NCI-H1417 treated with DMSO at 0.1 percent for 48 hours (cell line): ENCODE data around the gene TANC1.

Experiments
- DNase-seq: peaks from one replicate; lab custom pipeline; 2025; lab: John Stamatoyannopoulos, UW

The TANC1 gene

DNA sequence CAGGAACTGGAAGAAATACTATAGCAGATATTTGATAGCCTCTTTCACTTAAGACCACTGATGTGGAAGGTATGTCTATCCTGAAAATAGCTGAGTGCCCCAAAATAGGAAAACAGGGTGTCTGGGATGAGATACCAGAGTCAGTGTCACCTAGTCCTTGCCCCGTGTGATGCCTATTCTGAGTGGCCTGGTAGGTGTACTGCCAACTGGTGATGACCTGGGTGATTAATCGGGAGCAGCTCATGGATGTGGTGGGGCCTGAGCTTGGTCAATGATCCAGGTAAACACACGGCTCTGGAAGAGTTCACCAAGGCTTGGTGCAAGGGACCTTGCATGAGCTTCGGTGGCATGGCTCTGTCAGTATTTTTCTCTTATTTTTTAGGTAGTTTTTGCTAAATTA, 95.2 kb downstream of the TANC1 start:
- DNase-seq: no peak

DNA sequence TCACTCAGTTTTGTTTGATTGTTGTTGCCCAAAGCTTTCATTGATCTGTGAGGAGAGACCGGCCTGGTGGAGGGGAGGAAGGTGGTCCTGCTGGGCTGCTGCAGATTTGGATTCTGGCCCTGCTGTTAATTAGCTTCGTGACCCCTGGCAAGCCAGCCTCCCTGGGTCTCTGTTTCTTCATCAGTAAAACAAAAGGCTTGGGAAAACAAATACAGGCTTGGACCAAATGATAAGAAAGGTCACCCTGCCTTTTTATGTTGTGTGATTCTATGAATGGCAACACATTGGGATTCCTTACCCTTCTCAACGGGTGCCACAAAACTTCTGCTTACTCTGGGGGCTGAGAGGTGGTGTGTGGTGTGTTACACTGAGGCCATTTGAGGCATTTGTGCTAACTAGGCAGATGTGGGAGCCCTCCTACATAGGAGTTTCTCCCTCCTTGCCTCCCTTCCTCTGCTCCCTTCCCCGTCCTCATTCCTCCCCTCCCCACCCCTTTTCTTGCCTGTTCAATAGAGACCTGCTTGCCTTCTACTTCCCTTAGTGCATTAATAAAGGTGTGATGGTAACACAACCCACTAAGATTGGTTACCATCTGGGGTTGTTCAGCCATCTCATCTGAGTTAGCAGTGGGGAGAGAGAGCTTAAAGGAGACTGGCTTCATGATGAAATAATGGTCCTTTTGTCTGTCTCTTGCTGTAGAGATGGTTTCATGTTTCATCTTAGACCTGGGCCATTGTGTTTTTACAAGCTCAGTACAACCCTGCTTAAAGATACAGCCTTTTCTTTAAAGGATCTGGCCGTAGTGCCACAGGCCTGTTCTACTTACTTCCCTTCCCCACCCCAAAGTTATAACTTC, 96.2 kb downstream of the TANC1 start:
- DNase-seq: no peak

DNA sequence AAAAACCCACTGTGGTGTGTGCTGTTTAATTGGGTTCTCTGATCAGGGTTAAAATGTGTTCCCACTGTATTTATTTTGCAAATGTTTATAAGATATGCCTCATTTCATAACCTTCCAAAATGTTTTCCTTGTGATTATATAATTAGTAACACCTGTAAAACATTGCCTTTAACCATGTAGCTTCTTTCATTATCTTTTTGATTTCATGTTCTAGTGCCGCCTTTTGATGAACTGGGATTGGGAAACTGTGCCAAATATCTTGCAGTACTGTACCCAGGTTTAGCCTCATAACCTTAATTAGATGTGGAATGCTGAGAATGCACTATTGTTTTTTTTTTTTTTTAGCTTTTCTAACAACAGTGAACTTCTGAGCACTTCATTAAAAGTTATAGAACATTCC, 96.9 kb downstream of the TANC1 start:
- no peak for DNase-seq

DNA sequence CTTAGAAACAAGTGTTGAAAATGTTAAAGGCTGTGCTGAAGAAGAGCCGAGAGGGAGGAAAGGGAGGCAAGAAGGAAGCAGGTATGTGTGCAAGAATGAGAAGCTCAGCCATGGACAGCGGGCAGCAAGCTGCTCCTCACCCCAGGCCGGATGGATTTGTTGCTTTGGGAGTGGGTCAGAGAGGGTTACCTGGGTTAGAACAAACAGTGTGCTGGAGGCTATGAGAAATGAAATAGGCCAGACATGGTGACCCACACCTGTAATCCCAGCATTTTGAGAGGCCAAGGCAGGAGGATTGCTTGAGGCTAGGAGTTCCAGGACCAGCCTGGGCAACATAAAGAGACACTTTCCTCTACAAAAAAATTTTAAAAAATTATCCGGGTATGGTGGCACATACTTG, 97.5 kb downstream of the TANC1 start:
- DNase-seq: no peak

DNA sequence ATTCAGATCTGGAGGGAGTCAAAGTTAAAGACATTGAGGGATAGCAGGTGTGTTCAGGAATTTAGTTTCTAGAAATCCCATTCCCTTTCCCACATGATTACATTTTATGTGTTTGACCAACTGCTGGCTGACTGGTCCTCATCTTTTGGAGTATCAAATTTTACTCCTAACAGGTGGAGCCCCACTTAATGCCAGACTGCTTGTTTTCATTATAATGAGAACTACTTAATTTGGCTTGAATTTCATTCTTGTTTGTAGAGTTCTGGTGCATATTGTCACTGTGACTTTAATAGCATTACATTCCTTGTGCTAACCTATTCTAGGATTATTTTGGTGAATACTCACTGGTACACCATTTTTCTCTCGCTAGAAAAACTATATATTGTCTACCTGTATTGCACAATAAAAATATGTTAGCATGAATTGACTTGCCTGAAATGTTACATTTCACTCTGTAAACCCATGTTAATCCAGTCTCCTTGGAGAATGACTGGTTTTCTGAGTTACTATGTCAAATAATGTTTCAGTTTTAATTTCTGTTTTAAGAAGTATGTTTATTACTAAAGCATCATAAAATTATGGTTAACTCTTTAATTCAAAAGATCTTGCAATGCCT, 98.2 kb downstream of the TANC1 start:
- no peak for DNase-seq

DNA sequence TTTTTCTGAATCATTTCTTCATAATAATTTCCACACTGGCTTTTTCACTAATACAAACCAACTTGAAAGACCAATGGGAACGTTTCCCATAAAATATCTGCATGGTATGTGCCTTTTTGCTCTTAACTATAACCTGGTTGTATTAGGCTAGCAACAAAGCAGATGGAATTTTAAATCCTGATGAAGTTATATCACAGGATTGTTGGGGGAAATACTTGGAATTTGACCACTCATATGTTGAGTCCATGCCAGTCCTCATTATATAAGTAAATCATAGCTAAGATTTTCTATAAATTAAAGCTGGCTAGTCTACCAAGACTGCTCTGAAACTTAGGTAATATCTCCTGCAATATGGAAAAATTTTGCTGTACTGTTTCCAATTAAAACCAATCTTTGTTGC, 99.5 kb downstream of the TANC1 start:
- no peak for DNase-seq

DNA sequence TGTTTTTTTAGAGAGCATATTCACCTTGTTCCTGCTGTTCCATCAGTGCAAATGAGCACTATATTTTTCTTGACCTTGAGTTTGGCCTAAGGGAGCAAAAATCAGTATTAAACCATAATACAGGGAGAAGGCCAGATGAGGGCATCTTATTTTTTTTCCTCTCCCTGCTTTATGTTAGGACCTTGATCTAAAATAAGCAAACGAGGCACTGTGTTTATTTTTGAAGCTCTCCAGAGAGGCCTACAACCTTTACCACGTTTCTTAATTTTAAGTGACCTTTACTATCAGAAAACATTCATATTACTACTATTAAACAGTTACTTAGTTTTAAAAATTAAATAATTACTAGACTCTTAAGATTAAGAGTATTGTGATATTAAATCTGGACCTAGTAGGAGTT, 100.8 kb downstream of the TANC1 start:
- DNase-seq: no peak

DNA sequence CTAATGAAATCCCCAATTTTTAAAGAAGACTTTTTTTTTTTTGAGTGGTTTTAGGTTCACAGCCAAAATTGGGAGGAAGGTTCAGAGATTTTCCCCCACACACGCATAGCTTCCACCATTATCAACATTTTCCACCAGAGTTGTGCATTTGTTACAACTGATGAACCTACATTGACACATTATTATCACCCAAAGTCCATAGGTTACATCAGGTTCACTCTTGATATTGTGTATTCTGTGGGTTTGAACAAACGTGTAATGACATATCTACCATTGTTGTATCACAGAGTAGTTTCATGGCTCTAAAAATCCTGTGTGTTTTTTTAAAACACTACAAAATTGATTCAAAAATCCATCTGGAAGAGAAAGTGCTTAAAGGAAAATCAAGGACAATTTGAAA, 101.8 kb downstream of the TANC1 start:
- no peak for DNase-seq

DNA sequence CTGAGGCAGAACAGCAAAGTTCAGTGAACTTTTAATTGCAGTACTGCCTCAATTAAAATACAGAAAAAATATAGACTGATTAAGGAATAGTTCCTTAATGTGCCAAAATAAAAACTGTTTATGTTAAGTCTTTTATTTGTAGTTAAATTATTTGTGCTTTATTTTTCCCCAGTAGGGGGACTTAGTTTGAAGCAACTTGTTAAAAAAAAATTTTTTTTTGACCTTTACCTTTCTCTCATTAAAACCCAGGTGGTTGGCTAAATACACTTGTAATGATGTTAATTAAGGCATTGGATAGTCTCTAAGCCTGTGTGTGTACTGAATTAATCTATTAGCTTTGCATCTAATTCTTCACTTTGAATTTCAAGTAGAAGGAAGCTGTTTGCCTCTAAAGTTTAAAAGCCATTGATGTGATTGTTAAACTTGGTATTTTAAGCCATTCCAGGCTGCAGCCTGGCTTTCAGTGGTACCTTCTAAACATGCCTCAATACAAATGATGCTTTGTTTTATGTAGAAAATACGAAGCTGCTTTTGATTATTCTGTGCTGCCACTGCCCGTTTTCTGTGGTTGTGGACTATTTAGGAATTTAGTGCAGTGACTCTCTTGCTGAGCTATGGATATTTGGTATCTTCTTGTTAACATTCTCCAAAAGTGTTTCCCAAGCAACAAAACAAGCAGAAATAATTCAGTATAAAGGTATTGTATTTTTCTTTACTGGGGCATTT, 102.9 kb downstream of the TANC1 start:
- DNase-seq: no peak

DNA sequence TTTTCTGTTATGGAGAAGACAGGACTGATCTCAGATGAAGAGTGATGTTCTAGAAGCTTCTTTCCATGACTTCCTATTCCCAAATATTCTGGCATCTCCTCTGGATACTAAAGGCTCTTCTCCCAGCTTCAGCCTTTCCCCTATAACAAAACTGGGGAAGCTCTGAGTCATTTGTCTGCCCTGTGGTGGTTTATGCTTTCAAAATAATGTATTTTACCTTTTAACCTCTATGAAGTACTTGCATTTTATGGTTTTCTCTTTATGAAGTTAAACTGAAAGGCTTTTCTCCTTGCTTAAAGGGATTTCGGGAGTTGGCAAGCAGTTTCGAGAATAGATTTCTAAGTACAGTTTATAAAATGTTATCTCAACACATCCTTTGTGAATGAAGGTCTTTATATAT, 104.4 kb downstream of the TANC1 start:
- DNase-seq: no peak

DNA sequence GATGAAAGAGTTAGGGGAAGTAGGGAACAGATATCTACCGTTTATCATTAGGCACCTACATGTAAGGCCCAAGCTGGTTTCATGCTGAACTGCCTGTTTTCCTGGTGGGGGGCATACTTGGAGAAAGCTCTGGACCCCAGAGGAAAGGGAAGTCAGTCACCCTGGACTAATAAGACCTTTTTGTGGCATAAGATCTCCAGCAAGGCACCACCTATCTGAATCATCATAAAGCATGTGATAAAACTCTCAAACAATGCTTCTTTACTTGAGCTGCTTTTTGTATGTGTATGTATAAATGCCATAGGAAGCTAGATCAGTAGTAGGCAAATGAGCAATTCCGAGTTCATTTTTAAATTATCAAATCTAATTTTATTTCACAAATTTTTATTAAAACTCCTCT, 104.8 kb downstream of the TANC1 start:
- DNase-seq: no peak

DNA sequence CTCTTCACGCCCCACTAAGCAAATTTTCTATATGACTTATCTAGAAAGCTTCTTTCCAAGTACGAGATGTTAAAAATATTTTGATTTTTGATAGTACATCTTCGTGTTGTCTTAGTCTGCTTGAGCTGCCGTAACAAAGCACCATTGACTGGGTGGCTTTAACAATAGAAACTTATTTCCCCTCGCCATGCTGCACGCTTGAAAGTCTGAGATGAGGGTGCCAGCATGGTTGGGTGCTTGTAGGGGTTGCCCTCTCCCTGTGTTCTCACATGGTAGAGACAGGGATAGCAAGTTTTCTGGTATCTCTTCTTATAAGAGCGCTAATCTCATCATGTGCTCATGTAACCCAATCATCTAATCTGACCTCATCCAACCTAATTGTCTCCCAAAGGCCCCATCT, 106.2 kb downstream of the TANC1 start:
- no peak for DNase-seq

DNA sequence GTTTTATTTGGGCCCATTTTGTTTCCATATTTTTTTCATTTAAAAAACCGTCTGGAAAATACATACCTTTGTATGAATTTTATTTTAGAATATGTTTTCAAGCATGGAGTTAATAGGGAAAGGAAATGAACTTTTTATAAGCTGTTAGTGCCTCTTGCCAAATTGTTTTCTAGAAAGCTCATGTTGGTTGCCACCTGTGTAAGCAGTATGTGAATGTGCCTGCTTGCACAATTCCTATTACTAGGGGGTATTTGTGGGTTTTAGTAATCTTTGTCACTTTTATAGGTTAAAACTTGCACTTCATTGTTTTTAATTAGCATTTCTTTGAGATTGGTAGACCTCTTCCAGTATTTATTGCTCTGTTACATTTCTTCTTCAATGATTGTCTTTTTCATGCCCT, 107.3 kb downstream of the TANC1 start:
- DNase-seq: no peak

DNA sequence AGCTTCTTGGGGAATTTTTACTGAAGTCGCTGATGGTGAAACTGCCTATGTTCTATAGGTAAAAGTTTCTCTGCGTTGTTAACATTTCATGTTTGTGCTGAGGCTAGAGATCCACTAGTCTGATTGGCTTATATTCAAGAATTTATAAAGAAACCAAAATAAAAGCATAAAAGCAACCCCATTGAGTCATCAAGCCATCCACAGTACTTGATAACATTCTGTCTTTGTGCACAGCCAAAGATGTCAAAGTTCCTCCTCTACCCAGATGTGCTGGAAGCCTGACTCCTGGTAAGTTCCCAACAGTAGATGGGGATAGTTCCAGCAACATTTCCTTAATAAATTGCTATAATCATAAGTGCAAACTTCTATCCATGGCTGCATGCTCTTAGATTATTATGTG, 107.8 kb downstream of the TANC1 start:
- no peak for DNase-seq

DNA sequence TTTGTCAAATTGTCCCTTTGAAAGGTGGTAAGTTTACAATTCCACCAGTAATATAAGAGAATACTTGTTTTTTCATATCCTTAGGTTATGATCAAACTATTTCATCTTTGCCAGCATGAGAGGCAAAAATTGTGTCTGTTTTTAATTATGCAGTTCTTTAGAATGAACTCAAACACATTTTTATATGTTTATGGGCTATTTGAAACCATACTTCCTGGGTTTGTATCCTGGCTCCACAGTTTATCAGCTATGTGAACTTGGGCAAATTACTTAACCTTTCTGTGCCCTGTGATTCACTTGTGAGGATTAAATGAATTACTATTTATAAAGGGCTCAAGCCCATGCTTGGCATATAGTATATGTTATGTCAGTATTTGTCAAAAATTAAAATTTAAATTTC, 109.4 kb downstream of the TANC1 start:
- DNase-seq: no peak

DNA sequence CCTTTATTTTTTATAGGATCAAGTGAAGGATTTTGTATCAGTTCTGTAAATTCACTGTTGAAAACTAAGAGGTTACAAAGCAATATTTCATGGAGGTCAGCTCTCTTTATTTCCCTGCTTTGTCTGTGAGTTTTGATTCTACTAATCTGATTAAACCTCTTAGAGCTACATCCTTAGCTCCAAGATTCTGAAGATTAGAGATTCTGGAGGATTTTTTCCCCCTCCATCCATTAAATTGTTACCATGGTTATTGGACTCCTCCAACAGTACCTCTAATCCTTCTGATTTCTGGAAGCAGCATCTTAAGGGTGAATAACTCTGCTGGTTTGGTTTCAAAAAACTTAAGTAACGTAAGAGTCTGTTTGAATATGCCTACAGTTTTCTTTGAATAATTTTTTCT, 110.0 kb downstream of the TANC1 start:
- DNase-seq: no peak

DNA sequence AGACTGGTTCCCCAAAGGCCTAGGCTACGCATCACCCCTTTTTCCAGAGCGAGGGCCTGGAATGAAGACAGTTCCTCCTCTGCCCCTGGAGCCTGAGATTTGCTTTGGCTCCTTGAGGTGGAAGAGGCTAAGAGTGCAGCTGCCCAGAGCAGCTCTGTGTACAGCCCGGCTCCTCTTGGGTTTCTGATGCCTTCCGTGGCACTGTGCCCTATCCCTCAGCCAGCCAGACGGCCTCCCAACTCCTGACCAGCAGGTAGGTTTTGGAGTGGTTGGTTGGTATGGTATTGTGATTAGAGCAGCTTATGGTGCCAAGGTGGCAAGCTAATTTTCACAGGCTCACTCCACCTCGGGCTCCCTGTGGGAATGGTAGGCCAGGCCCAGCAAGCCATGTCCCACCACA, 112.2 kb downstream of the TANC1 start:
- no peak for DNase-seq

DNA sequence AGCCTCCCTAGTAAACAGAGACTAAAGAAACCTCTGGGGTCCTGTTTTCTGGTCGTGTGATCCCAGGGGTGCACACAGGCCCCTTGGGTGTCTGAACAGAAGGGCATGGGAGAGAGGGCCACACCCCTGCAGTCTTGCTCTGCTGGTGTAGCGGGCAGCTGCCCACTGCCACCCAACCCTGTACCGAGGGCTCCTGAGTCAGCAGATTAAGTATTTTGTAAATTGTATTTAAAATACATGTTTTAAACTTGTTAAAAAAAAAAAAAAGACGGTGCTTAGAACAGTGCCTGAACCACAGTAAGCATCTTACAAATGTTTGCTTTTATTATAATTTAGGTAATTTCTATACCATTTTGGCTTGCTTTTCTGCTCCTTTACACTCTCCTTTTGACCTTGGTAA, 113.7 kb downstream of the TANC1 start:
- DNase-seq: no peak

DNA sequence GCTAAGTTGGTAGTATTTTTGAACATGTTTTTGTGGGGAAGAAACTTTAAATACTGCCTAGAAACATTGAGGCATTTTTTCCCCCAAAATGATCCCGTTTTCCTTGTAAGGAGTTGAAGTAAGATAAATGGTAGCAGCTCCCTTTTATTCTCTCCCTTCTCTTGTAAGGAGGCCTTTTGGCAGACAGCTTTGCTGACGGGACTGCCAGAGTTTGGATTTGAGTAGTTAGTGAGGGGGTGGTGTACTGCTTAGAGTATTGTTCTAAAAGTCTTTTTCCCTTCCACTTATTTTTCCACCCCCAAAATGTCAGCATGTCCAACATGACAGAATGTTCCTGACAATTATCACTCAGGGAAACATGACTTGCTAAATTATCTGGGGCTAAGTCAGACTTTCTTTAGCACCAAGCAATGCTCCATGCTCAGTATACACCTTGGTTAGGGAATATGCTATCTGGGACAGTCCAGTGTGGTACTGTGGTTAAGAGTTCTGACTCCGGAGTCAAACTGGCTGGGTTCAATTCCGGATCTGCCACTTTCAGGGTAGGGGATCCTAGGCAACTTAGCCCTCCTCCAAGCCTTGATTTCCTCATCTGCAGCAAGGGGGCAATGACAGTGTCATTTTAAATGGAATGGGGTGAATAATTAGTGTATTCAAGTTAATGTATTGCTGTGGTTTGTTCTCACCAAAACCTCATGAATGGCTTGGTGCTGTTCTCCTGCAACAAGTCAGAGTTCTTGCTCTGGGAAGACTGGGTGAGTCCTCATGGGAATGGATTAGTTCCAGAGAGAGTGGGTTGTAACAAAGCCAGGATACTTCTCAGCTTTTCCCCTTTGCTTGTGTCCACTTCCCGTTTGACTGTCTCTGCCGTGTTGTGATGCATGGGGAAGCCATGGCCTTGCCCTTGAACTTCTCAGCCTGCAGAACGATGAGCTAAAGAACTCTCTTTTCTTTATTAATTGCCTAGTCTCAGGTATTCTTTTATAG, 116.2 kb downstream of the TANC1 start:
- no peak for DNase-seq

DNA sequence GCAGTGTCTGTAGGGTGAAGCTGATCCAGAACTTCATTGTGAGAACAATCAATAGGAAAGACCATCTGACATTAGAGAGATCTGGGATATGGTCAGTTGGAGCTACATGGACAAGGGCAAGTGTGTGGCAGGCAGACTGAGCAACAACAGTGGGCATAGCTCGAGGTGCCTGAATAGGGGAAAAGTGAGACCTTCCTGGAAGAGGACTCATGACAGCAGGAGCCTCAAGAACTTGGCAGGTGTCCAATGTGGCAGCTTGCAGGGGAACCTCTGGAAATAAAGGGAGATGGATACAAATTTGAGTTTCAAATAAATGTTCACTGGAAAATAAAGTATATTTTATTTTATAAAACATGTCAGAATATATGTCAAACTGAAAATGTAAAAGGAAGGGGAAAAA, 117.9 kb downstream of the TANC1 start:
- no peak for DNase-seq

DNA sequence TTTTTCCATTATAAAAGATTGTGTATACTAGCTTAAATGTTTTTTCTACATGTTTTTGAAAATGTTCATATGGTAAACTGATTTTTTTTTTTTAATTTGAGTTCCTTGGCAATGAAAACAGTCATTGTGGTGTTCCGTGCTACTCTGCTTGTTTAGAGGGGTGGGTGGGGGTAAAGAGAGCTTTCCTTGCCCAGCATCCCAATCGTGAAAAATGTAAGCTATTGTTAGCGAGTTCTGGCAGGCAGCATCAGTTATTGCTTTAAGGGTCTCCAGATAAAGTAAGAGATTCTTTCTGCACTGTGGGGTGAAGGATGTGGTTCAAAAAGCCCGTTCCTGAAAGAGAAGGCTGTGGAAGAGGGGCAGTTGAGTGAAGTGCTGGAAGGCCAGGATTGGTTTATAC, 118.4 kb downstream of the TANC1 start:
- DNase-seq: no peak

DNA sequence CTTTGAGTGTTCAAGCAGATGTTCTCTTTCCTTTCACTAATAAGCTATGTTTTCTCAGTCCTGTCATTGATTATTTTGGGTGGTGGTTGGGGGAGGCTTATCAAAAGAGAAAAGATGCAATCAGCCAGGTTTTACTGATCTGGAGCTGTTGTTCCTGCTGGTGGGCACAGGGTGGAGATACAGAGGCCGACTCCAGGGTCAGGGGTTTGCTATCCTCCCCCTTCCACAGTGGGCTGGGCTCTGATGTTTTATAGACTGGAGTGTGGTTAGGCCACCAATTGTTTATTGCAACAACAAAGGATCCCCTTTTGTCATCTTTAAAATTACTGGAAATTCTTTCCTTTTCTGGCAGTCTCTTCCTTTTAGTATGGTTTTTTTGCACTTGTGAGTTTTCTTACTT, 120.5 kb downstream of the TANC1 start:
- DNase-seq: no peak
